ENCODE data around the gene CEACAM5.

GRCh38 chr19:41711376-41712261 lies 3.2 kb downstream of the CEACAM5 start:
- TF ChIP-seq POLR2AphosphoS5 (IDR thresholded peaks at IDR 0.05) (no peak), CTCF (IDR thresholded peaks at IDR 0.05) (no peak), EP300 (IDR thresholded peaks at IDR 0.05) (no peak), POLR2A (IDR thresholded peaks at IDR 0.05; ENCODE audit: low read depth) (no peak)

All from esophagus muscularis mucosa (tissue), 4 donors.